H7 (cell line): ENCODE results near the gene FGF12. TPM values are rescaled to one million over a fixed set of nuclear protein-coding genes. Genes with fewer than 3 reads are reported as not detected.

ENCODE experiments used
- DNase-seq: peaks from one replicate; pipeline ENCODE4 v3.0.0; 2012
- H3K27me3 ChIP-seq: 2 replicates; pipeline ENCODE4 v1.6.0; 2011; ENCODE audit warnings: mild to moderate bottlenecking, low read length; ENCODE audit not compliant: control insufficient read depth, insufficient read depth
- H3K36me3 ChIP-seq: replicated peaks from 2 replicates; pipeline ENCODE4 v1.5.1; 2011; ENCODE audit warnings: low read length; ENCODE audit not compliant: control insufficient read depth, insufficient read depth
- H3K4me3 ChIP-seq: 2 replicates; pipeline ENCODE4 v1.5.1; 2011; ENCODE audit warnings: low read depth, mild to moderate bottlenecking, control low read depth, low read length, moderate library complexity; ENCODE audit not compliant: insufficient read depth
- total RNA-seq: library from RNA; depleted of rRNA; stranded (reverse); fragments of >200 nt; shearing (Covaris generic); gene quantifications from 2 replicates; pipeline ENCODE4 v1.2.3, GENCODE V29; 2014

Gene FGF12
- total RNA-seq, 1 experiment from 2014 or later = 9.6 TPM

DNA sequence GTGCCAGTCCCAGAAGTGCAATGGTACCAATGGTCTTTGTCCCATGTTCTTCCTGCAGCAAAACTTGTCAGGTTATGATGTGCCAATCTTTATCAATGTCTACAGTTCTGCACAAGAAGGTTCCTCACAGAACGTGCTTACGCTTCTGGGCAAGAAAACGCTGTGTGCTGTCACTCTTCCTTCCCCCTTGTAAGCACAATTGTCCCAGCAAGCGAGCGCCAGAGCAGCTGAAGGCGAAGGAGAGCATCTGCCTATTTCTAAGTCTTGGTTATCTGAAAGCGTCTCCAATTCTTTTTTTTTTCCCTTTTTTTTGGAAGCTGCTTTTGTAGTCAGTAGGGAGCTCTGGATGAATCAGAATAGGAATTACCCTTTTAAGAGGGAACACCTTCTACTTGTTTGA lies 514.4 kb downstream of the FGF12 start:
- DNase-seq = no peak
- Histone ChIP-seq H3K36me3 (no peaks in the 10 kb centered on the region), H3K27me3 (no peaks in the 10 kb centered on the region), H3K4me3 (no peak overlapping the region)

DNA sequence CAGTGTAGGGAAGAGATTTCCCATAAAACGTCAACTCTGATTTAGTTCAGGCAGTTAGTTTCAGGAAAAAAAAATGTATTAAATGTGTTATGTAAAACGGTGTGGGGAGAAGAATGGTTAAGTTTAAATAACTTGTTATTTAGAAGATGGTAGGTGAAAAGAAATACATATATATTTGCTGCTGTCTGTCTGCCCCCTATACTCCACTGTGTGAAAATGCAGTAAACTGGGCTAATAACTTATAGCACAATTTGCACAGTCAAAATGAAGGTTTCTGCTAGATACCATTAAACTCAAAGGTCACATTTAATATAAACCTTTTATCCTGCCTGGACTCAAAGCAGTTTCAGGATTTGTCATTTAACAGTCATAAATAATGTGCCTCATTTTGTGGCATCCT lies 515.0 kb downstream of the FGF12 start:
- H3K27me3 ChIP-seq = no peaks in the 10 kb centered on the region
- no peak for DNase-seq

DNA sequence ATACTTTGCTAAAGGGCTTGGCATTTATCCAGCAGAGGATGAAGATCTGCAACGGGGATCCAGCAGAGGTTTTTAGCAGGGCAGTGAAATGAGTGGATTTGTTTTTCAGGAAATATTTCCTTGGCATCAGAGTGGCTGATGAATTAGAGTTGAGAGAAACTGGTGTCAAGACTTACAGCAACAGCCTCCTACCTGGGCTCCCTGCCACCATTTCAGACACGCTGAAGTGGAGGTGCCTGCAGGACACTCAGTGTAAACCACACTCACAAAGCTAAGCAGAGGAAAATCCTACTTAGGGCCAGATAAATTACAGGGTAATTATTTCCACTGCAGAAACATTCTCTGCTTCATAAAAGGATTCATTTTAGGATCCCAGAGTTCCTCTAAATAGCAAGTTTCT lies 519.7 kb downstream of the FGF12 start:
- H3K27me3 ChIP-seq = no peaks in the 10 kb centered on the region
- DNase-seq = no peak
- H3K36me3 ChIP-seq = no peaks in the 10 kb centered on the region

More for the DNA sequence above, 515.0 kb downstream of the FGF12 start:
- H3K4me3 ChIP-seq = no peak overlapping the region
- no peaks in the 10 kb centered on the region for H3K36me3 ChIP-seq

DNA sequence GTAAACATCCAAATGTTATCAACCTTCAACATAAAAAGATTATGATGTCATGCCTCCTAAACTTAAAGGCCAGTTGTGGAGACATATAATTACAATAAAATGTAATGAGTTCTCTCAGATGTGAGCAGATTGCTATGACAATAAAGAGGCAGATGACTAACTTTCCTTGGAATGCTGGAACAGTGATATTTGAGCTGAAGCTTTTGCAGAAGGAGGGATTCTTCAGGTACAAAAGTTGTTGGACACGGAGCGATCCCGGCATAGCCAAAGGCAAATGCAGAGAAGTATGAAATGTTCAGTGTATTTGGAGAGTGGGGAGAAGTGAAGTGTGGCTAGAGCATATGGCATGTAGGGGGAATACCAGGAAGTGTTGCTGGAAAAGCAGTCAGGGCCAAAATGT lies 520.1 kb downstream of the FGF12 start:
- Histone ChIP-seq H3K36me3 (no peaks in the 10 kb centered on the region), H3K27me3 (no peaks in the 10 kb centered on the region), H3K4me3 (no peak overlapping the region)
- DNase-seq = no peak

More for the DNA sequence above, 519.7 kb downstream of the FGF12 start:
- no peak overlapping the region for H3K4me3 ChIP-seq

DNA sequence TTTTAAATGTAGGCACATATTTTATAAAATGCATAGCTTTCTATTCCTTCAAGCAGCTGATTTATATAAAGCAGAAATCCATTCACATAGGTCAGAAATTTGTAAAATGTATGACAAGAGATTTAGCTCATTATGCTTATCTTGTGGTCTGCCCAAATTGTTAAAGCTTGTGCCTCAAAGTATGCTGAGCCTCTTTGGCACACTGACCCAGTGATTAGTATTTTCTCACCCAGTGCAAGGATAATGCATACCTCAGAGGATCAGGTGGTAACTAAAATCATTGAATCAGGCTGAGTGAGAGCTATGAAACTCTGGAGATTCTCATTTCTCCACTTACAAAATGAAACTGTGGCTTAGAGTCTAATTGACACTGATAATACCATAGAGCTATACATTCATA lies 533.3 kb downstream of the FGF12 start:
- Histone ChIP-seq H3K36me3 (no peaks in the 10 kb centered on the region), H3K27me3 (no peaks in the 10 kb centered on the region), H3K4me3 (no peak overlapping the region)
- DNase-seq = no peak

DNA sequence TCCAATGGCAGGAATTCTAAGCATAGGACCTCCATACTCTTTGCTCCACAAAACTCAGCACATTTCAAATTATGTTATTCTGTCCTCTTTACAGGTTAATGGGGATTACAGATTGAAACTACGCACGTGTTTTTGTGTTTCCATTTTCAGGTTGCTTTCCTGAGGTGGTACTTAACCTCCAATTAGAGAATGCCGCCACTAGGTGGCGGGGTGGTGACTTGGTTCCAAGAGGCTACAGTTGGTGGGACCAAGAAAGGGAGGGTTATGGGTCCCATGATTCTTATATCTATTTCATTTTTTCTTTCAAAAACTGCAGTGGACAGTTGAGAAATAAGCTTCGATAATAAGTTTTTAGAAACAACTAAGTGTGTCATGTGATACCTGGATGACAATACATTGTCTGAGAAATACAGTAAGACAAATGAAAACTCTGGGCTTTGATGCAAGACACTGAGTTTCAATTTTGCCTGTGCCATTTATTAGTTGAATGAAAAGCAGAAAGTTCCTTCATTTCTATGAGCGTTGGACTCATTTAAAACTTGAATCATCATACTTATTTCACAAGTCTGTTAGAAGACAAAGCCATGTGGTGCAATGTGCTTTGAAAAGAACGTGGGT lies 539.0 kb downstream of the FGF12 start:
- Histone ChIP-seq H3K36me3 (no peaks in the 10 kb centered on the region), H3K4me3 (no peak overlapping the region), H3K27me3 (no peaks in the 10 kb centered on the region)
- peak; percentile 52 for DNase-seq

DNA sequence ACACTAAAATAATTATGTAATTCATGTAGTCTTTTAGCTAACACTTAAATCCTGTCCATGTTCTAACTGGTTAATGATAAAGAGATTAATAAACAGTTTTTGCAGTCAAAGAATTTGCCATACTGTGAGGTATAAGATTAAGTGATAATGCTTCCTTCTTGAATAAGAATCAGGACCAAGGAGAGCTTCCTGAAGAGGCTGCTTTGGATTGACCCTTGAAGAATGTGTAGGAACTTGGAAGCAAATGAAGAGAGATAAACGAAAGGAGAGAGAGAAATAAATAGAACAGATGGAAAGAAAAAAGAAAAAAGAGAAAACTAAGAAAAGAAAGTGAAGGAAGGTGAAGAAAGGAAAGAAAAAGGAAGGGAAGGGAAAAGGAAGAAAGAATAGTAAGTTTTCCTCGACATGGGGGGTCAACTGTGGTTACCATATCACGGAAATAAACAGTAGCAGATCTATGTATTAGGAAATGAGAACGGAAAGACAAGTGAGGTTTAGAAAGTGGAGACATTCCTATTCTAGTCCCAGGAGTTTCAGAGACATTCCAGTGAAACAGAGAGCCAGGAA lies 539.8 kb downstream of the FGF12 start:
- peak; percentile 17 for DNase-seq
- H3K27me3 ChIP-seq = no peaks in the 10 kb centered on the region
- no peak overlapping the region for H3K4me3 ChIP-seq
- no peaks in the 10 kb centered on the region for H3K36me3 ChIP-seq

DNA sequence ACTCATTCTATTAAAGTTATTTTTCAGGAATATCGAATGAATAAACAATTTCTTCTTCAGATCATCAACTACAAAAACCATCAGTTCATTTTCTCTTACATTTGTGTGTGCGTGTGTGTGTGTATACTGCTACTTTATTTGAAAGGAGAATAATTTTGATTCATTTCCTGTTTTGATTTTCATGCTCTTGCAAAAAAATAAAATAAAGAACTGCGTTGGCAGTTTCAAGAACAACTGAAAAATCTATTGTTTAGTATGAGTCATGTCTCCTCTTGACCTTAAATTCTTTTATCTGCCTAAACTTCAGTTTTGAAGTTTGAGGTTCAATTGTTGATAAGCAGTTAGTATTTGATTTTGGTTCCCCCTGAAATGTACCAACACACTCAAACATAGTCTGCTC lies 540.8 kb downstream of the FGF12 start:
- no peaks in the 10 kb centered on the region for H3K27me3 ChIP-seq
- H3K4me3 ChIP-seq = no peak overlapping the region
- no peaks in the 10 kb centered on the region for H3K36me3 ChIP-seq
- DNase-seq = no peak

DNA sequence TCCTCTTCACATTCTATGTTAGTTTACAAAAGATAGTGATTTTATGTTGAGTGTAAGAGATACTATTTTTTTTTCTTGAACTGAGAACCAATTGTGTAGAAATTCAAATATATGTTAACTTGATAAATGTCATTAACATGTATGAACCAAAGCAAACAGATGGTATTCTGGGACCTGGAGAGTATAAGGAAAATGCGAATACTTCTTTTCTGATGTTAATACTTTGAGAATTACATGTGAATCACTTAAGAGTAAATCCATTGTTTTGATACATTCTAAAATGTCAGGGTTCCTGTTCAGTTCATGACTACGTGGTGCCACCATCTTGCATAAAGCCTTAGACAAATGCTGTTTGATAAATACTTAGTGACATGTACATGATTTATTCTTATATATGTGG lies 541.3 kb downstream of the FGF12 start:
- Histone ChIP-seq H3K4me3 (no peak overlapping the region), H3K27me3 (no peaks in the 10 kb centered on the region), H3K36me3 (no peaks in the 10 kb centered on the region)
- no peak for DNase-seq

DNA sequence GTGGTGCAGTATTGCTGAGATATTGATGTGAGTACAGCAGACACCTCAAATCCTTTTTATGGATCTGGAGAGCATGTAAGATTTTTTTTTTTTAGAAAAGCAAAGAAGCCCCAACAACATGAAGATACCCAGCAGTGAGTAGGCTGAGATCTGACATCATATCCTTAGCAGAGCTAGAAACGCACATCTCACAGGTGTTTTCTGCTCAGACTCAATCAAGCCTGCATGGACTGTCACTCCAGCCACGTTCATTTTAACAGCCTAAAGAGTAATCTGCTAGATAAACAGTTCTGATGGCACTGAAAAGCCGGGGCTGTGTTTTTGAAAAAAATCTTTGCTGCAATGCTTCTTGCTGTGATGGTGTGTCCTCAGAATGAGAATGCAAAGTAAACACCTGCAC lies 544.2 kb downstream of the FGF12 start:
- H3K36me3 ChIP-seq = no peaks in the 10 kb centered on the region
- no peak overlapping the region for H3K4me3 ChIP-seq
- no peak for DNase-seq
- peaks cover 2% of the 10 kb centered on the region; the same call in 1 of the 2 replicates for H3K27me3 ChIP-seq

DNA sequence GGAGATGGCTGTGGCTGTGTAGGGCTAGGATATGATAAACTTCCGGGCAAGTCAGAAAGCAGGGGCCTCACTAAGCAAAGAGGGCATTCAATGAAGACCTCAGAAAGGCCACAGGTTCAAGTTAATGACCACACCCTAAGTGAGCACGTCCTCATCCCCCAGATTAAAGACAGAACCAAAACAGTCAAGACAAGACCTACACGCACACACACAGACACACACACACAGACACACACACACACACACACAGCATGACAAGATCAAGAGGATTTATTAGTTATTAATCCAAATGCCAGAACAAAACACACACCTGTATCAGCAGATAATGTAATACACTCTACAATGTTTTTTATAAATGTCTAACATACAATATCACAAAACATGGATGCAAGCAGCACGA lies 546.2 kb downstream of the FGF12 start:
- Histone ChIP-seq H3K36me3 (no peaks in the 10 kb centered on the region), H3K4me3 (no peak overlapping the region), H3K27me3 (peaks cover 11% of the 10 kb centered on the region; the same call in 1 of the 2 replicates)
- DNase-seq = no peak

DNA sequence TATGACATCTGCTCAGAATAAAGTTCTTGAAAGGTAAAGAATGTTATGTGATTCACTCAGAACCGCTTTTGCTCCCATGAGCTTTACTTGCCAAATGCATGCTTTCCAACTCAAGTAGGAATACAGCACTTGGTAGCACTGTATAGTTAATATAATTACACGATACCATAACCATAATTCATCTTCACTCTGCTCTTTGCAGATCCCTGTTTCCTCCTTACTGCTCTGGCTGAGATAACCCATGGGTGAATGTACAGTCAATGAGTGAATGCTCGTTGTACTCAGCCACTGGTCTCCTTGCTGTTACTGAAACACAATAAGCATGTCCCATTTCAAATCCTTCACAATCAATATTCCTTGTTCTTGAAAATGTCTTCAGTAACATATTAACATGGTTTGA lies 550.0 kb downstream of the FGF12 start:
- Histone ChIP-seq H3K36me3 (no peaks in the 10 kb centered on the region), H3K4me3 (no peak overlapping the region), H3K27me3 (peaks cover 11% of the 10 kb centered on the region; the same call in 1 of the 2 replicates)
- DNase-seq = no peak

DNA sequence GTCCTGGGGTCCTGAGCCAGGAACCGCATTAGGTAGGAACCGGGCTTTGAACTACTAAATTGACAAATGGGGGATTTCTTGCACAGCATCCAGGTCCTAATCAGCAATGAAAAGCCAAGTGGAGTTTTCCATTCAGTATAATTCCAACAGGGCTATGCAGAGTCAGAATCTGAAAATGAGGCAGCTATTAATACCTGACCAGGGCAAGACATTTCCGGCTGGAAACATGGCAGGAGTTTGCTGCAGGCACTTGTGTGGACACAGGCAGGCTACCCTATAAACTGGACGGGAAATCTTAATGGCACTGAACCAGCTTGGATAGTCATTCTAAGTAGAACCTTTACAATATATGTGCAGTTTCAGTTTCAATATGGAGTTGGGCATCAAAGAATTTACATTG lies 553.1 kb downstream of the FGF12 start:
- no peaks in the 10 kb centered on the region for H3K36me3 ChIP-seq
- DNase-seq = no peak
- peaks cover 9% of the 10 kb centered on the region; the same call in 1 of the 2 replicates for H3K27me3 ChIP-seq
- H3K4me3 ChIP-seq = no peak overlapping the region

DNA sequence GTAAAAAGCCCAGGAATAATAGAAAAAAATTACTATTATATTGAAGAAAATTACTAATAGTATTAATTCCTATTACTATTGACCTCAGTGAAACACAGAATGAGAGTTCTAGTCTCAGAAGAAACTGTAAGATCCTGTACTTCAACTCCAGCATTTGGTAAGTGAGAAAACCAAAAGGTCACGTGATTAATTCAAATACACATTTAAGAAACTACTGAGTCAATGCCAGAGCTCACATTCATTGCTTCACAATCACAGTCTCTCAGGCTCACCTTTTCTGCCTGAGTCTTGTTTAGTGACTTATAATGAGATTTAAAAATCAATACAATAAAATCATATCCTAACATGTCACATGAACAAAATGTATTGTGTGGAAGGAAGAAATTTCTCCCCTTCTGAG lies 556.1 kb downstream of the FGF12 start:
- no peak for DNase-seq
- Histone ChIP-seq H3K27me3 (no peaks in the 10 kb centered on the region), H3K4me3 (no peak overlapping the region), H3K36me3 (no peaks in the 10 kb centered on the region)

DNA sequence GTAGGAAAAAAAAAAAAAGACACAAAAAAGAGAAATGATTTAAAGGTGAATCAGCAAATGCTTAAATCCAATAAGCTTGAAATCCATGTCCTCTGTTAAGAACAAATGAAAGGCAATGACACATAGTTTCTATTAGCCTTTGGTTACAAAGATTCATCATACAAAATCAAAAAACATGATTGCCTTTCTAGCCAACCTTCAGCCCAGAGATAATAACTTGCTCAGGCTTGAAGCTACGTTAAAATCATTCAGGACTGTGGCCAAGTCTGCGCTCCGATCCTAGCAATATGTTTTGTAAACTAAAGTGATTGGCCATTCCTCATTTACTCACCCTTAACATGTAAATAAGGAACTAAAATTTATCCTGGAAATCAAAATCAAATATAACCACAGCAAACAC lies 556.7 kb downstream of the FGF12 start:
- H3K36me3 ChIP-seq = no peaks in the 10 kb centered on the region
- no peaks in the 10 kb centered on the region for H3K27me3 ChIP-seq
- DNase-seq = no peak
- H3K4me3 ChIP-seq = no peak overlapping the region

DNA sequence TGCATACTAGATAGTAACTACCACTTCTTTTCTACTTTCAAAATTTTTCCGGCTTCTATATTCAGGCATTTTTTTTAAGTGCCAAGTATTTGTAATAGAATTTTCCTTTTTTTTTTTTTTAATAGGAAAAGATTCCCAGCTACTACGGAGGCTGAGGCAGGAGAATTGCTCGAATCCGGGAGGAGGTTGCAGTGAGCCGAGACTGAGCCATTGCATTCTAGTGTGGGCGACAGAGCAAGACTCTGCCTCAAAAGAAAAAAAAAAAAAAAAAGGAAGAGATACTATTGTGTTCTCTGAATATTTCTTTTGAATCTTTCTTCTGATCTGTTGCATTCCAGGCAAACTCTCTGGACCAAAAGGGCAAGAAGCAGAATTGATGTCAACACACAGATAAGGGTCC lies 557.3 kb downstream of the FGF12 start:
- DNase-seq = no peak
- Histone ChIP-seq H3K36me3 (no peaks in the 10 kb centered on the region), H3K27me3 (no peaks in the 10 kb centered on the region), H3K4me3 (no peak overlapping the region)
